ENCODE results near the gene TSBP1. TPM values are rescaled to one million over a fixed set of nuclear protein-coding genes. Genes with fewer than 3 reads are reported as not detected.
A peak's percentile ranks its signal among the peaks of the same experiment; 100 is the strongest.

TSBP1 gene
- total RNA-seq, 4 donors from 2014 or later = not detected

- H3K27ac ChIP-seq = peak overlapping the region; percentile 49 to 74 (median 56)
- TF ChIP-seq POLR2A (IDR thresholded peaks at IDR 0.05) (no peak), CTCF (IDR thresholded peaks at IDR 0.05) (peak in 5 of 6 experiments; percentile 27 to 83 (median 52))
- H3K4me1 ChIP-seq = peaks cover 7 to 10% of the 10 kb centered on the region in 2 donors
- intact Hi-C loops (cut with DNase I) = no loop called here
- no peaks in the 10 kb centered on the region for H3K9me3 ChIP-seq
- H3K27me3 ChIP-seq = no peaks in the 10 kb centered on the region
- H3K4me3 ChIP-seq (replicated peaks in 1 of 3) = peak overlapping the region in 1 of 3 donors; percentile 27
- 13 to 14% methylated on average over 30 of the region's 30 CpGs for WGBS, 2 donors
- peak; percentile 64 to 70 for DNase-seq
- no peaks in the 10 kb centered on the region for H3K36me3 ChIP-seq
Observed at GRCh38 chr6:32255199-32256153, 116.2 kb downstream of the TSBP1 start.

GRCh38 chr6:32254761-32255198 lies 116.9 kb downstream of the TSBP1 start:
- Histone ChIP-seq H3K9me3 (no peaks in the 10 kb centered on the region), H3K27ac (peak overlapping the region in 2 of 3 donors; percentile 56 to 74), H3K36me3 (no peaks in the 10 kb centered on the region), H3K27me3 (no peaks in the 10 kb centered on the region), H3K4me1 (peaks cover 7 to 10% of the 10 kb centered on the region in 2 donors), H3K4me3 (replicated peaks in 1 of 3) (peak overlapping the region in 1 of 3 donors; percentile 27)
- 14 to 18% methylated on average over 12 of the region's 12 CpGs for WGBS, 2 donors
- TF ChIP-seq CTCF (IDR thresholded peaks at IDR 0.05) = no peak
- TF ChIP-seq POLR2A (IDR thresholded peaks at IDR 0.05) = no peak
- DNase-seq = peak in 1 of 2 donors; percentile 9
- intact Hi-C loops (cut with DNase I) = no loop called here

- TF ChIP-seq POLR2A (IDR thresholded peaks at IDR 0.05) = no peak
- no peak for TF ChIP-seq CTCF (IDR thresholded peaks at IDR 0.05)
- Histone ChIP-seq H3K27ac (no peak overlapping the region), H3K36me3 (no peaks in the 10 kb centered on the region), H3K27me3 (no peaks in the 10 kb centered on the region), H3K9me3 (no peaks in the 10 kb centered on the region), H3K4me1 (peaks cover 7 to 10% of the 10 kb centered on the region in 2 donors), H3K4me3 (replicated peaks in 1 of 3) (no peak overlapping the region)
- intact Hi-C loops (cut with DNase I) = no loop called here
- DNase-seq = no peak
- 51 to 67% methylated on average over 1 to 2 of the region's 2 CpGs for WGBS, 2 donors
Observed at GRCh38 chr6:32252331-32253009, 119.2 kb downstream of the TSBP1 start.

- Histone ChIP-seq H3K9me3 (no peaks in the 10 kb centered on the region), H3K36me3 (no peaks in the 10 kb centered on the region), H3K27me3 (no peaks in the 10 kb centered on the region), H3K4me3 (replicated peaks in 1 of 3) (no peak overlapping the region), H3K4me1 (peaks cover 0 to 4% of the 10 kb centered on the region in 2 donors), H3K27ac (no peak overlapping the region)
- WGBS, 2 donors = 79 to 97% methylated on average over 2 of the region's 2 CpGs
- no peak for TF ChIP-seq CTCF (IDR thresholded peaks at IDR 0.05)
- TF ChIP-seq POLR2A (IDR thresholded peaks at IDR 0.05) = no peak
- no peak for DNase-seq
- intact Hi-C loops (cut with DNase I) = no loop called here
Observed at GRCh38 chr6:32249262-32249661, 122.4 kb downstream of the TSBP1 start.
